ENCODE measurements around the gene THUMPD2. TPM values are rescaled to one million over a fixed set of nuclear protein-coding genes. Genes with fewer than 3 reads are reported as not detected.

The THUMPD2 gene
- total RNA-seq, 1 donor from 2014 or later: 10.0 TPM

- no peak overlapping the region for H3K4me3 ChIP-seq
- H3K36me3 ChIP-seq: no peaks in the 10 kb centered on the region
- H3K27ac ChIP-seq: no peak overlapping the region
- ATAC-seq (no peak), DNase-seq (no peak)
- H3K9me3 ChIP-seq: no peaks in the 10 kb centered on the region
- H3K4me1 ChIP-seq: no peaks in the 10 kb centered on the region
- no peak for TF ChIP-seq CTCF (IDR thresholded peaks at IDR 0.05)
- intact Hi-C loops (cut with DNase I): no loop called here
- H3K27me3 ChIP-seq (ENCODE audit: low read depth): no peaks in the 10 kb centered on the region
Measured at GRCh38 chr2:39708003-39708402, 71.1 kb downstream of the THUMPD2 start.

GRCh38 chr2:39706945-39707344, 72.1 kb downstream of the THUMPD2 start:
- Histone ChIP-seq H3K4me1 (no peaks in the 10 kb centered on the region), H3K9me3 (peaks cover 5% of the 10 kb centered on the region), H3K36me3 (no peaks in the 10 kb centered on the region), H3K27ac (no peak overlapping the region), H3K27me3 (ENCODE audit: low read depth) (no peaks in the 10 kb centered on the region), H3K4me3 (no peak overlapping the region)
- no peak for TF ChIP-seq CTCF (IDR thresholded peaks at IDR 0.05)
- DNase-seq: peak; percentile 27
- no peak for ATAC-seq
- intact Hi-C loops (cut with DNase I): no loop called here

- Histone ChIP-seq H3K9me3 (peaks cover 12% of the 10 kb centered on the region), H3K4me3 (no peak overlapping the region), H3K36me3 (no peaks in the 10 kb centered on the region), H3K4me1 (no peaks in the 10 kb centered on the region), H3K27me3 (ENCODE audit: low read depth) (no peaks in the 10 kb centered on the region), H3K27ac (no peak overlapping the region)
- ATAC-seq (no peak), DNase-seq (no peak)
- intact Hi-C loops (cut with DNase I): no loop called here
- no peak for TF ChIP-seq CTCF (IDR thresholded peaks at IDR 0.05)
Measured at GRCh38 chr2:39706312-39706711, 72.7 kb downstream of the THUMPD2 start.

- H3K4me3 ChIP-seq: no peak overlapping the region
- no peaks in the 10 kb centered on the region for H3K36me3 ChIP-seq
- DNase-seq: no peak
- H3K4me1 ChIP-seq: no peaks in the 10 kb centered on the region
- H3K27ac ChIP-seq: no peak overlapping the region
- H3K27me3 ChIP-seq (ENCODE audit: low read depth): no peaks in the 10 kb centered on the region
- intact Hi-C loops (cut with DNase I): no loop called here
- H3K9me3 ChIP-seq: peaks cover 17% of the 10 kb centered on the region
- no peak for TF ChIP-seq CTCF (IDR thresholded peaks at IDR 0.05)
- ATAC-seq: no peak
Measured at GRCh38 chr2:39705638-39706037, 73.4 kb downstream of the THUMPD2 start.

GRCh38 chr2:39704540-39704939, 74.5 kb downstream of the THUMPD2 start:
- Histone ChIP-seq H3K27ac (no peak overlapping the region), H3K4me3 (no peak overlapping the region), H3K4me1 (no peaks in the 10 kb centered on the region), H3K36me3 (no peaks in the 10 kb centered on the region), H3K27me3 (ENCODE audit: low read depth) (no peaks in the 10 kb centered on the region), H3K9me3 (peaks cover 17% of the 10 kb centered on the region)
- intact Hi-C loops (cut with DNase I): no loop called here
- TF ChIP-seq CTCF (IDR thresholded peaks at IDR 0.05): no peak
- DNase-seq (no peak), ATAC-seq (no peak)

Measured in lower lobe of right lung (tissue), 2 donors.